ENCODE results near the gene PTGIR. TPM values are rescaled to one million over a fixed set of nuclear protein-coding genes. Genes with fewer than 3 reads are reported as not detected.

Gene PTGIR
- total and polyA plus RNA-seq, 2 experiments from 2014 or later: 3.2 to 4.8 TPM

GRCh38 chr19:46617601-46618000, 7.3 kb downstream of the PTGIR start:
- no peak for DNase-seq (ENCODE audit: low spot score)
- Histone ChIP-seq H3K4me3 (no peak overlapping the region), H3K36me3 (replicated peaks; ENCODE audit: insufficient read depth, low read depth) (no peaks in the 10 kb centered on the region), H4K20me1 (ENCODE audit: insufficient read depth, poor library complexity, severe bottlenecking) (no peaks in the 10 kb centered on the region), H3K9me2 (replicated peaks; ENCODE audit: insufficient read depth) (no peaks in the 10 kb centered on the region), H3K4me2 (no peak overlapping the region), H3K9me3 (ENCODE audit: low read depth) (no peaks in the 10 kb centered on the region), H3K27me3 (no peaks in the 10 kb centered on the region), H3K27ac (no peak overlapping the region), H2AFZ (no peak overlapping the region), H3K79me2 (no peaks in the 10 kb centered on the region), H3K4me1 (ENCODE audit: insufficient read depth) (peaks cover 13% of the 10 kb centered on the region)
- TF ChIP-seq EZH2phosphoT487 (IDR thresholded peaks at IDR 0.05; ENCODE audit: low read depth, severe bottlenecking, unreplicated experiment) (no peak), EZH2 (IDR thresholded peaks at IDR 0.05; ENCODE audit: borderline replicate concordance) (no peak), CTCF (IDR thresholded peaks at IDR 0.05; ENCODE audit: poor library complexity) (no peak)
- 90% methylated on average over 6 of the region's 6 CpGs for WGBS (ENCODE audit: low lambda C conversion rate, missing lambda C conversion rate)

GRCh38 chr19:46616631-46617322, 8.1 kb downstream of the PTGIR start:
- Histone ChIP-seq H3K4me3 (no peak overlapping the region), H3K9me2 (replicated peaks; ENCODE audit: insufficient read depth) (no peaks in the 10 kb centered on the region), H4K20me1 (ENCODE audit: insufficient read depth, poor library complexity, severe bottlenecking) (no peaks in the 10 kb centered on the region), H3K9me3 (ENCODE audit: low read depth) (no peaks in the 10 kb centered on the region), H3K27me3 (no peaks in the 10 kb centered on the region), H2AFZ (no peak overlapping the region), H3K79me2 (no peaks in the 10 kb centered on the region), H3K36me3 (replicated peaks; ENCODE audit: insufficient read depth, low read depth) (no peaks in the 10 kb centered on the region), H3K4me1 (ENCODE audit: insufficient read depth) (peaks cover 13% of the 10 kb centered on the region), H3K27ac (peak overlapping the region; percentile 31), H3K4me2 (no peak overlapping the region)
- TF ChIP-seq EZH2 (IDR thresholded peaks at IDR 0.05; ENCODE audit: borderline replicate concordance): no peak
- TF ChIP-seq CTCF (IDR thresholded peaks at IDR 0.05; ENCODE audit: poor library complexity): peak; percentile 59
- TF ChIP-seq EZH2phosphoT487 (IDR thresholded peaks at IDR 0.05; ENCODE audit: low read depth, severe bottlenecking, unreplicated experiment): no peak
- 38% methylated on average over 17 of the region's 17 CpGs for WGBS (ENCODE audit: low lambda C conversion rate, missing lambda C conversion rate)
- DNase-seq (ENCODE audit: low spot score): peak; percentile 83

GRCh38 chr19:46615966-46616365, 8.9 kb downstream of the PTGIR start:
- no peak for DNase-seq (ENCODE audit: low spot score)
- Histone ChIP-seq H3K4me2 (no peak overlapping the region), H2AFZ (no peak overlapping the region), H3K27me3 (no peaks in the 10 kb centered on the region), H3K4me1 (ENCODE audit: insufficient read depth) (peaks cover 7% of the 10 kb centered on the region), H3K79me2 (no peaks in the 10 kb centered on the region), H4K20me1 (ENCODE audit: insufficient read depth, poor library complexity, severe bottlenecking) (no peaks in the 10 kb centered on the region), H3K9me2 (replicated peaks; ENCODE audit: insufficient read depth) (no peaks in the 10 kb centered on the region), H3K4me3 (no peak overlapping the region), H3K27ac (no peak overlapping the region), H3K36me3 (replicated peaks; ENCODE audit: insufficient read depth, low read depth) (no peaks in the 10 kb centered on the region), H3K9me3 (ENCODE audit: low read depth) (no peaks in the 10 kb centered on the region)
- WGBS (ENCODE audit: low lambda C conversion rate, missing lambda C conversion rate): 87% methylated on average over 10 of the region's 10 CpGs
- TF ChIP-seq EZH2phosphoT487 (IDR thresholded peaks at IDR 0.05; ENCODE audit: low read depth, severe bottlenecking, unreplicated experiment): no peak
- TF ChIP-seq CTCF (IDR thresholded peaks at IDR 0.05; ENCODE audit: poor library complexity): no peak
- TF ChIP-seq EZH2 (IDR thresholded peaks at IDR 0.05; ENCODE audit: borderline replicate concordance): no peak
